ENCODE measurements around the gene RRAS2.

DNA sequence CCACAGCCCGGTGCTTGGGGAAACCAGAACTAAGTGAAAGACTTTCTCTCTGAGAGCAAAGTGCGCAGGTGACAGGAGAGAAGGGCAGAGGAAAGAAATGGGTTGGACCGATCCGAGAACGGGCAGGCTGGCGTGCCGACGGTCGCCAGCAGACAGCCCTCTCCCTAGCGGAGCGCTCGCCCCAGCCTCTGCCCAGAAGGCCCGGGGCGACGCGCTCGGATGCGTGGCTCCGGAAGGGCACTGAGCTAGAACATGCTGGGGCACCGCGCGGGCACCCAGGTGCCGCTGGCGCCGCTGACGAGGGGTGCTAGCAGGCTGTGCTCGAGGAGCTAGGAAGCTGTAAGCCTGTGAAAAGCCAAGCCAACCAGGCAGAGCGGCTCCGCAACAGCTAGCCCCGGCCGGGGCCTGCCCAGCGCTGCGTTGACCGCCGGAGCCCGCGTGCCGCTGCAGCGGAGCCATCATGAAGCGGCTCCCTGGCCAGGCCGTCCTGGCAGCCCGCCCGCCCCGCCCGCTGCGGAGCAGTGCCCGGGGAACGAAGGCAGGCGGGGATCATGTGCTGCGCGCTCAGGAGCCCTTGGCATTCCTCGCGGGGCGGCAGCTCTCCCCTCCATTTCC is 22.1 kb upstream of the RRAS2 start:
- TF ChIP-seq, protein P1, sequence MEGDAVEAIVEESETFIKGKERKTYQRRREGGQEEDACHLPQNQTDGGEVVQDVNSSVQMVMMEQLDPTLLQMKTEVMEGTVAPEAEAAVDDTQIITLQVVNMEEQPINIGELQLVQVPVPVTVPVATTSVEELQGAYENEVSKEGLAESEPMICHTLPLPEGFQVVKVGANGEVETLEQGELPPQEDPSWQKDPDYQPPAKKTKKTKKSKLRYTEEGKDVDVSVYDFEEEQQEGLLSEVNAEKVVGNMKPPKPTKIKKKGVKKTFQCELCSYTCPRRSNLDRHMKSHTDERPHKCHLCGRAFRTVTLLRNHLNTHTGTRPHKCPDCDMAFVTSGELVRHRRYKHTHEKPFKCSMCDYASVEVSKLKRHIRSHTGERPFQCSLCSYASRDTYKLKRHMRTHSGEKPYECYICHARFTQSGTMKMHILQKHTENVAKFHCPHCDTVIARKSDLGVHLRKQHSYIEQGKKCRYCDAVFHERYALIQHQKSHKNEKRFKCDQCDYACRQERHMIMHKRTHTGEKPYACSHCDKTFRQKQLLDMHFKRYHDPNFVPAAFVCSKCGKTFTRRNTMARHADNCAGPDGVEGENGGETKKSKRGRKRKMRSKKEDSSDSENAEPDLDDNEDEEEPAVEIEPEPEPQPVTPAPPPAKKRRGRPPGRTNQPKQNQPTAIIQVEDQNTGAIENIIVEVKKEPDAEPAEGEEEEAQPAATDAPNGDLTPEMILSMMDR (IDR thresholded peaks at IDR 0.05) = no peak
- no peak for TF ChIP-seq POLR2A (IDR thresholded peaks at IDR 0.05)
